IPS-NIHi7 (cell line): ENCODE data around the gene ZBED4.
"Not testable (repeated sequence)": the region's sequence is repeated elsewhere in the genome, so short reads cannot be mapped to it uniquely, and the experiment has no call there.

Experiments used
- DNase-seq: peaks from one replicate; pipeline ENCODE4 v3.0.0; 2012; ENCODE audit warnings: mixed read lengths; ENCODE audit errors: extremely low spot score

ZBED4 gene

DNA sequence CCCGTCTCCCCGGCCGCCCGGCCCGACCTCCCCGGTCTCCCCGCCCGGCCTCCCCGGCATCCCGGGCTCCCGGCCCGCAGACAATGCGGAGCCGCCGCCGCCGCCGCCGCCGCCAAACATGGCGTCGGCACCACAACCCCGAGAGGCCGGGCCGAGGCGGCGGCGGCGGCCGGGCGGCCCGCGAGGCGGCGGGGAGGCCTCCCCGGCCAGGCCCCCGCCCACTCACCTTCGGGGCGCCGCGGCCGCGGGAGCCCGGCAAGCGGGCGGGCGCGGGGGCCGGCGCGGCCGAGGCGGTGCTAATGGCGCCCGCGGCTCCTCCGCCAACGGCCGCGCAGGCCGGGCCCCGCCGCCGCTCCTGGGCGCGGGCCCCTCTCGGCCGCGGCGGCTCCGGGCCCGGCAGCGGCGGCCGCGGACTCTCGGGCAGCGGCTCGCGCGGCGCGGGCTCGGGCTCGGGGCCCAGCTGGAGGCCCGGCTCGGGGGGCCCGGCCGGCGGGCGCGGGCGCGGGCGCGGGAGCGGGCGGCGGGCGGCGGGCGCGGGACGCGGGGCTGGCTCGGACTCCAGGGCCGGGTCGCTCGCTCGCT, 26.3 kb upstream of the ZBED4 start:
- DNase-seq = no peak

DNA sequence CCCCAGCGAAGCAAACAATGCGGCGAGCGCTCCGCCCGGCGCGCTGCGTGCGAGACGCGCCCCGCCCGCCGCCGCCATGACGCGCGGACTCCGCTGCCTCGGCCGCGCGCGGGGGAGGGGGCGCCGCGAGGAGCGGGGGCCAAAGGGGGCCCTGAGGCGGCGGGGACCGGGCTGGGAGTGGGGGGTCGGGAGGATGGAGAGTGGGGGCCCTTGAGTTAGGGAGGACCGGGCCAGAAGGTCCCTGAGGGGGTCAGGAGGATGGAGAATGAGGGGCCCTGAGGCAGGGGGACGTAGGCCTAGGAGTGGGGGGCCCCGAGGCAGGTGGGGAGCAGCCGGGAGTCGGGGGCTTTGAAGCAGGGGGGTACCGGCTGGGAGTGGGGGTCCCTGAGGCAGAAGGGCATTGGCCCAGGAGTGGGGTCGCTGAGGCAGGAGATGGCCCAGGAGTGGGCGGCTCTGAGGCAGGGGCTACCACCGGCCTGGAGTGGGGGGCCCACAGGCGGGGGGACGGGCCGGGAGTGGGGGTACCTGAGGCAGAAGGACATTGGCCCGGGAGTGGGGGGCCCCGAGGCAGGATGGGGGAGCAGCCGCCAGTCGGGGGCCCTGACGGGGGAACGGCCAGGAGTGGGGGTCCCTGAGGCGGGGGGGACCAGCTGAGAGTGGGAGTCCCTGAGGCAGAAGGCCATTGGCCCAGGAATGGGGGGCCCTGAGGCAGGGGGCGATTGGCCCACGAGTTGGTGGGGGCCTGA, 25.6 kb upstream of the ZBED4 start, which contains the start of gene BRD1:
Gene BRD1, minus strand, starts transcription at position 21 of the 746 bp plus-strand sequence. CDS start 3,556 bp downstream, outside the sequence.
- peak; percentile 73 for DNase-seq

DNA sequence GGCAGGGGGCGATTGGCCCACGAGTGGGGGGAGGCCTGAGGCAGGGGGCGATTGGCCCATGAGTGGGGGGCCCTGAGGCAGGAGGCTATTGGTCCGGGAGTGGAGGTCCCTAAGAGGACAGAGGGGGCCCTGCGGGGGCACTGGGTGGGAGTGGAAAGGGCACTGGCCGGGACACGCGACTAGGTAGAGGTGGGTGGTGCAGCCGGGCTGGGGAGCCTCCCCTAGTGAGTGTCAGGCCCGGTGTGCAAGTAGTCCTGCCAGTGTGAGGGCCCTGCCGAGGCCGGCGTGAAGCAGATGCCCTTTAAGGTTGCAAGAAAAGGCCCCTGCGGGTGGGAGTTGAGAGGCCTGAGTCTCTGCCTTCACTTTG, 25.1 kb upstream of the ZBED4 start:
- DNase-seq = no peak

DNA sequence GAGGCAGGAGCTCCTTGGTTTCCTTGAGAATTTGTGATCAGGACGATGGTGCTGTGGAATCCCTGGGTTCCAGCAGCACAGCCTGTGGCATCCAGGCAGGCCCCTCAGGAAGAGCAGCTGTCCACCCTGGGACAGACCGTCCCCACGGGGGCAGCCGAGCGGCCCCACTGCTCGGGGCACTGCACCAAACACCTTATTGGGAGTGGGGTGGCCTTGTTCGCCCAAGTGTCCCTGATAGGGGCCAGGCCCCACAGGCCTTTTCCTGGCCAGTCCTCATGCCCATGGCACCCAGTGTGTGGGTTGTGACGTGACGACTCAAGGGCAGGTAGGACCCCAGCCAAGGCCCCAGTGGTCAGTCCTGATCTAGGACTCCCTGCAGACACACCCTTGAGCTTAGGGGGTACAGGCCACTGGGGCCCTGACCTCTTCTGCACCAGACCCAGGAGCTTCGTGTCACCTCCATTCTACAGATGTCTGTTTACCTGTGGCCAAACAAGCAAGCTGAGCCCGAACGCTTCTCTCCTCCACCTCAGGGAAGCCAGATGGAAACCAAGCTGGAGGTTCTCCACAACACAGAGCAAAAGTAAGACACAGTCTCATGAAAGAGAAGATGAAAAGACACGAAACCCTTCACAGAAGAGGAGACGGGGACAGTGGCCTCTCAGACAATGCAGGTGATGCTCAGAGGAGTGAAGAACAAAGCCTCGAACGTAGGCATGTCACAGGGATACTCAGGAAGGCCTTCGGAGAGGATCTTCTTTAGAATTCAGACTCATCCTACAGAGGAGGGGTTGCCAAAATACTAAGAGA, 24.4 kb upstream of the ZBED4 start:
- no peak for DNase-seq

DNA sequence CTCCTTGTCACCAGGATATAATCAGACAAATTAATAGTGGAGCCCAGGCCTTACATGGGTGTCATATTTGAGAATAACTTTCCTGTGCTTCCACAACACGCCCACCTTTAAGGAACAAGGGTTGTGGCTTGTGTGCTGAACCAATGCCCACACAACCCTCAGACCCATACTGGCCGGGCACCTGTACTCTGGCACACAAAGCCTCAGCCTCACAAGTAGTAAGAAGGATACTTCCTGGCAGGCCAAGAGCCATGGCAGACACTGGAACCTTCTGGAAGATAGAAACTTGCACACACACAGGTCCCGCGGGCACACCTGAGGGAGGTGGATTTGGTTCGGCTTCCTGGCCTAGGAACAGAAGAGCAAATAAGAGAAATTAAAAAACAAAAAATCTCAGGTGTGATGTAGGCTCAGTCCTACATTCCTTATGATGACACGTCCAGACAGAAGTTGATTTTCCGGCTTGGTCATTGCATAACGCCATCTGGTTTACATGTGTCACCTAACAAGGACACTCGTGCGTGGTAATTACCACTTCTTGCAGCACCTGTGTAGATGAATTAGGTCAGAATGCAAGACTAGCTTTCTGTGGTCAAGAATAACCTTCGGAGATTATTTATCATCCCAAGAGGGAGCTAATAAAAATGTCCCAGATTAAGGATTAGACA, 20.2 kb upstream of the ZBED4 start:
- DNase-seq = no peak

DNA sequence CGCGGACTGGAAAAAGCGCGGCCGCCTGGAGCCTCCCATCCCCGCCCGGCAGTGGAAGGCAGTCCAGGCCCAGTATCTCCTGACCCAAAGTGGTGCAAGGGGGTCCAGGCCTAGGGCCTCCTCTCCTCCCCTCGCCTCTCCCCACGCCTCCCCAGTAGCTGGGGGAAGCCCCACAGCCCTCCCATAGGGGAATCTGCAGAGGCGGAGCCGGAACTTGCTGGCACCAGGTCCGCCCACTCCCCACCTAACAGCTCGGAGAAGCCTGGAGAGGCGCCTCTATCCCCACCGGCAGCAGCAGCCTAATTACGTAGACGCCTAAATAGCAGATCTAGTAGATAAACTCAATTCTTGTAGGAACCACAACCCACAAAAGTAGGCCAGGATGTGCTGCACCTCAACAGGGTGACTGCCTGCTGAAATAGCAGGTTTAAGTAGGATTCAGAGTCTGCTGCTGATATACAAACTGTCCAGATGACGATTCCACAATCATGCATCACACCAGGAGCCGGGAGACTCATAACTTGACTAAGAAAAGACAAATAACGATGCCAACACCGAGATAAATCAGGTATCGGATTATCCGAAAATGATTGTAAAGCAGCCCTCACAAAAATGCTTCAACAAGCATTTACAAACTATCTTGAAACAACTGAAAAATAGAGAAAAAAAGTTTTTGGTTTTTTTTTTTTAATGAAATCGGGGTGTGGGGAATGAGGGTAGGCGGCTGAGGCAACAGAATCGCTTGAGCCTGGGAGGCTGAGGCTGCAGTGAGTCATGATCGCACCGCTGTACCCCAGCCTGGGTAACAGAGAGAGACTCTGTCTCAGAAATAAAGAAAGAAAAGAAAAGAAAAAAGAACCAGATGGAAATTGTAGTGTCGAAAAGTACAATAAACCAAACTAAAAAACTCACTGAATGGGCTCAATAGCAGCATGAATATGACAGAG, 14.6 kb upstream of the ZBED4 start:
- peak; percentile 58 for DNase-seq

DNA sequence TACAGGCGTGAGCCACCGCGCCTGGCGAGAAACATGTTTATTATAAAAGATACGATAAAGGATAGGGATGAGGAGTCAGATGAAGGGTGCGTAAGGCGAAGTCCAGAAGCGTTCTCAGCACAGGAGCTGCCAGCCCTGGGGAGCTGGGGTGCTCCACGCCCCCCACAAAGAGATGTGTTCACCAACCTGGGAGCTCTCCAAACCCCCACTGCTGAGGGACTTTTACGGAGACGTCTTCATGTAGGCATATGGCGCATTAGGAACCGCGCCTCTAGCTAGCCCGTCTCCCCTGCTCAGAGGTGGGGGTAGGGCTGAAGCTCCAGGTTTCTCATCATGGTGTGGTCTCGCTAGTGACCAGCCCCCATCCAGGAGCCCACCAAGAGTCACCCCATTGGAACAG, 8.4 kb upstream of the ZBED4 start:
- no peak for DNase-seq

DNA sequence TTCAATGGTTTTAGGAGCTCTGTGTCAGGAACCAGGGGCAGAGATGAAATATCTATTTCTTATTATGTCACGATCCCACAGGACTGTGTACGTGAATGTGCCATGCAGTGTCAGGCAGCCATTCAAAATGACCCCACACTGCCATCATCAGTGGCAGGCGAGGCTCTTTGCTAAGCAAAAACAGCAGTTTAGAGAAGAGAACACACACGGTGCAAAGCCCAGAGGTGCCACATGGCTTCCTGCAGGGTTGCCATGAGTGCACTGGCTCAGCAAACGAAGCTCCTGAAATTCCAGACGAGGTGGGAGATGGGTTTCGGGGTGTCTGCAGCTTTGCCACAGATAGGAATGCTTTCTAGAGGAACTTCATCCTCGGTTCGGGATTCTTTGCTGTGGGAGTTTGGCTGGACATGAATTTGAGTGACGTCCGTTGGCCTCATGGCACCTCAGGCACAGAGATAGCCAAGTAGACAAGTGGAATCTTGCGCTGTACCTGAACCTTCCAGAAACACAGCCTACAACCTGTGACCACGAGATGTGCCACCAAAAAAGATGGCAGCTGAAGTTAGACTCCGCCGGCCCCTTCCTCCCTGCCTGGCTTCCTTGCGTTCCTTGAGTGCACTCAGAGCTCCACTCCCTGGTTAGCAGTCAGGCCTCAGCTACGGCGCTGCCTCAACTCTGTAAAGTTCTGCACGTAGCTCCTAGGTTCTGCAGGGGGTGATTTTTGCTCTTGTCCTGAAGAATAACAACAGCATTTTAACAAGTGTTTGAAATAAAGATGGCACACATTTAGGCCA, 7.8 kb upstream of the ZBED4 start:
- DNase-seq = no peak

DNA sequence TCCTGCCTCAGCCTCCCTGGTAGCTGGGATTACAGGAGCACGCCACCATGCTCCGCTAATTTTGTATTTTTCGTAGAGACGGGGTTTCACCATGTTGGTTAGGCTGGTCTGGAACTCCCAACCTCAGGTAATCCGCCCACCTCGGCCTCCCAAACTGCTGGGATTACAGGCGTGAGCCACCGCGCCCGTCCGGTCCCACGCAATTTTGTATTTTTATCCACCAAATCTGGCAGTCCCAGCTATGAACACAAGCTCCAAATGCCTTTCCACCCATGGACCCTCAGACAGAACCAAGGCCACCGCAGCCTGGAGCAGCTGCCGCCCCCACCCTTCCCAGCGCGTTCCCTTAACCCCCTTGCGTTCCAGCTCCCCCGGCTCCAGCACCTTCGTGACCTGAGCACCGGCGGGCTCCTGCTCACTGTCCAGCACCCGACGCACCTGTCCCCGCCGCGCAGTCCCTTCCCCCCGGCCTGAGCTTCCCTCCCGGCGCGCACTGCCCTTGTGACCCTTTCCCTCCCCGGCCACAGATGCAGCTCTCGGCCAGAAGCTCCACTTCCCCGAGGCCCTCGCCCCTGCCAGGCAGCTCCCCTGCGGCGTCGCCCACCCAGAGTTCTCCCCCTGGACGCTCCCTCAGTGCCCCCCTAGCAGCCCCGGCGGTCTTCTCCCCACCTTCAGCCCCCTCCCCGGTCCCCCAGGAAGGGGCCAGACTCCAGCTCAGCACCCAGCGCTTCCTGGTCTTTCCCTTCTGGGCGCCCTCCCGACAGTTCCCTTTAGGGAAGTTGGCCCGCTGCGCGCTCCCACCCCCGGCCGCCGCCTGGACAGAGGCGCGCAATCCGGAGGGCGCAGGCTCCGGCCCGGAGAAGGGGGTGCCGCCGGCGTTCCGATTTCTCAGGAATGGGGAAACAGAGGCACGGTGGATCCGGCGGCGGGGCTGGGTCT, 5.6 kb upstream of the ZBED4 start:
- no peak for DNase-seq

DNA sequence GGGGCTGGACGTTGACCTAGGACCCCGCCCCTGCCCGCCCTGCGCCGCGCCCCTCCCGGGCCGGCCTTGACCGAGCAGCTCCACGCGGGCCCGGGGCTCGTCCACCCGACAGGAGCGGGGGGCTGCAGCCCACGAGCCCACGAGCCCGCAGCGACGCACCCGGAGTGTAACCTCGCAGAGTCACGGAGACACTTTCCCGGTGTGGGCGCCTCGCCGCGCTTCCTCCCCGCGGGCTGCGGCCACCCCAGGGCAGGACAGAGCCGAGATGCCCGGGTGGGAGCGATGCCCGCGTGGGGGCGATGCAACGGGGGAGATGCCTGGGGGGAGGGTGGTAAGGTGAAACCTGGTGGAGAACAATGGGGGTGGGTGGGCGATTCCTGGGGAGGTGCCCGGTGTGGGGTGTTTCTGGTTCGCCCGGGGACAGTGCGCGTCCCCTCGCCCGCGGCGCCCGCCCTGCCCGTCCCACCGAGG, 4.9 kb upstream of the ZBED4 start:
- DNase-seq = no peak

DNA sequence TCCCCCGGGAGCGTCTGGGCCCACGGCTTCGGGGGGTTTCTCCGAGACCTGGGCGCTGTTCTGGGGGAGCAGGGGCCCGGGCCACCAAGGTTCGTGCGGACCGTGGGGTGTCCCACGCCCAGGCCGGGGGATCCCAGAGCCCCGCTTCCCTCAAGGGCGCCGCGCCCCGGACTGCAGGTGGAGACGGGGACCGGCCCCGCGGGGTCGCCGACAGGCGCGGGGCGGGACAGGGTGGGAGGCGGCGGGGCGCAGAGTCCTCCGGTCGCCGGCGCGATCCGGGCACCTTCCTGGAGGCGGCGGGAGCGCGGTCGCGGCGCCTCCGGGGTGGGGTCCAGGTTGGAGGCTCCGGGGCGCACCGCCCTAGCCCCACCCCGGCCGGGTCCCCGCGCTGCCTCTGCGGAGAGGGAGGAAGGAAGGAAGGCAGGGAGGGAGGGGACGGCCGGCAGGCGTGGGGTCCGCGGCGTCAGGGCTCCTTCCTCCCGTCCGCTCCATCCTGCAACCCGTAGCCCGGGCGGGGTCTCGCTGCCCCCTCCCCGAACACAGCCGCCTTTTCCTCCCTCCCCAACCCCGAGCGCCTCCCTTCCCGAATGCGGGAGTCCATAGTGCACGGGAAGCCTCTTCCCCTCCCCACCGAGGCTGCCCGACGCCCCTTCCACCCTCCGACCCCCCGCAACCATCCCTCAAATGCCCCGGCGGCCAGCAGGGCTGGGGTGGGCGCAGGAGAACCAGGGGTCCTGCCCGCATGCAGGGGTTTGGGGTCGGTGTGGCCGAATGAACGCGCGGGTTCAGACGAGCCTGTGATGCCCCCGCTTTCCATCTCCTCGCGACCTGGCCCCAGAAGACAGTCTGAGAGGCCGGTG, 4.3 kb upstream of the ZBED4 start:
- no peak for DNase-seq

DNA sequence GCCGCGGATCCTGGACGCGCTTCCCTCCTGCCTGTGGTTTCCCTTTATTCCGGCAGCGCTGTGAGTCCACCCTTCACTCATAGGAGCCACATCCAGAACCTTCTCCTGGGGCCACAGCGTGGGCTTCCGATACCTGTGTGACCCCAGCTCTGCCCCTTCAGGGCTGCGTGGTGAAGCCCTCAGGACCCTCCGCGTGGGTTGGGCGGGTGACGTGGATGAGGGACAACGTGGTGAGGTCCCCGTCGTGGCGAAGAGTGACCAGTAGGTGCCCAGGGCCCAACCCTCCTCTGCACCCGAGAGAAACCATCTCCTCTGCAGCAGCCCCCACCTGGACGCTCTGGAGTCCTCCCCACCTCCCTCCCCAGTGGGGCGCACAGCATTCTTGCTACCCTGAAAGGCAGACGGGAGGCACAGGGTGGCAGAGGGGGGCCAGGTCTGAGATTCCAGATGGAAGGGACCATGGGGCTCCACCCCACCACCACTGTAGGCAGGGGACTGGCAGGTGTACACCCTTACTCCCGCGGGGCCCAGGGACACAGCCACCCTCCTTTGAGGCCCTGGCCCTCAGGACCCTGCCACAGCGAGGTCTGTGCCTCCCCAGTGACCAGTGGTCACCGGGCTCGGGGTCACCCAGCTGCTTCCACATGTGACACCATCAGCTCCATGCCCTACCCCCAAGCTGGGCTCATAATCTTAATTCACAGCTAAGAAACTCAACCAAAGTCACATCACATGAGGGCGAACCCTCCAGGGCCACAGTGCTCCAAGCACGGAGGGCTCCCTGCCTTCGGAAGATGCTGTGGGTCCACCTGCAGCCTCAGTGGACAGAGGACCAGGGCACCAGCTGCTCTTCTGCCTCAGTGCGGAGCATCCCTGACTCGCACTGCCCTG, 3.4 kb upstream of the ZBED4 start:
- no peak for DNase-seq

DNA sequence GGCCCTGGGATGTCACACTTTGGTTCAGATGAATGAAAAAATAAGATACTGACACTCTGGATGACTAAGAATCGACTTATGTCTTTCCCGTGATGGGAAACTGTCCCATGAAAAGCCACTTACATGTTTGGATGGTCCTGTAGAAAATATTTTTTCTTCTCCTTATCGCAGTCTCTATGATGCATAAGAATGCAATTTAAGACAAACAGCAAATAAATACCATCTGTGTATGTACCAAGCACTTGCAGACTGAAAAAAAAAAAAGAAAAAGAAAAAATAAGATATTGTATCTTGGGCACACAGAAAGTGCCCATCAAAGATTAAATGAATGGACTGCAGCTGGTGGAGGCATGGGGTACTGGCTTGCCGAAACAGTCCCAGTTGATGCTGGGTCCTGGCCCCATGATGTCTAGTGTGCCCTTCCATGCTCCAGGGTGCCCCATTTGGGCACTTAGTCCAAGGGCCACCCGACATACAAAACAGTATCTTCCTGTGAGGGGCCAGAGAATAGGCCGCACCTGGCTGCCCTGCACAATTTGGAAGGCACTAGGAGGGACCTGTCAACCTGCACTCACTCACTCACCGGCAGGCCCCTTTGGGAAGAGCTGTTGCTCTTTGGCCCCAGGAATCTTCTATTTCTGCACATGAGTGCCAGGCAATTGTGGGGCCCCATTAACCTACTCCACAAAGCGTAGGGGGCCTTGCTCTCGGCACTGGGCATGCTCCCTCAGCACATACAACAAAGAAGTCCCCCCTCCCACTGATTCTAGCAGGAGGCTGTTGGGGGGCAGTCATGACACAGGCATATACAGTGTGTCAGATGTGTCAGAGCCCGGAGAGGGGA, 2.5 kb upstream of the ZBED4 start:
- no peak for DNase-seq

DNA sequence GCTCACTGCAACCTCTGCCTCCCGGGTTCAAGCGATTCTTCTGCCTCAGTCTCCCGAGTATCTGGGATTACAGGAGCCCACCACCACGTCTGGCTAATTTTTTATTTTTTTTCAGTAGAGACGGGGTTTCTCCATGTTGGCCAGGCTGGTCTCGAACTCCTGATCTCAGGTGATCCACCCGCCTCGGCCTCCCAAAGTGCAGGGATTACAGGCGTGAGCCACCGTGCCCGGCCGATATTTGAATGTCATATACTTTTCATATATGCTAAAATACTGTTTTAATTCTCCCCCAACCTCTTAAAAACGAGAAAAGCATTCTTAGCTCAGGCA, 1.1 kb upstream of the ZBED4 start:
- not testable (repeated sequence) for DNase-seq

DNA sequence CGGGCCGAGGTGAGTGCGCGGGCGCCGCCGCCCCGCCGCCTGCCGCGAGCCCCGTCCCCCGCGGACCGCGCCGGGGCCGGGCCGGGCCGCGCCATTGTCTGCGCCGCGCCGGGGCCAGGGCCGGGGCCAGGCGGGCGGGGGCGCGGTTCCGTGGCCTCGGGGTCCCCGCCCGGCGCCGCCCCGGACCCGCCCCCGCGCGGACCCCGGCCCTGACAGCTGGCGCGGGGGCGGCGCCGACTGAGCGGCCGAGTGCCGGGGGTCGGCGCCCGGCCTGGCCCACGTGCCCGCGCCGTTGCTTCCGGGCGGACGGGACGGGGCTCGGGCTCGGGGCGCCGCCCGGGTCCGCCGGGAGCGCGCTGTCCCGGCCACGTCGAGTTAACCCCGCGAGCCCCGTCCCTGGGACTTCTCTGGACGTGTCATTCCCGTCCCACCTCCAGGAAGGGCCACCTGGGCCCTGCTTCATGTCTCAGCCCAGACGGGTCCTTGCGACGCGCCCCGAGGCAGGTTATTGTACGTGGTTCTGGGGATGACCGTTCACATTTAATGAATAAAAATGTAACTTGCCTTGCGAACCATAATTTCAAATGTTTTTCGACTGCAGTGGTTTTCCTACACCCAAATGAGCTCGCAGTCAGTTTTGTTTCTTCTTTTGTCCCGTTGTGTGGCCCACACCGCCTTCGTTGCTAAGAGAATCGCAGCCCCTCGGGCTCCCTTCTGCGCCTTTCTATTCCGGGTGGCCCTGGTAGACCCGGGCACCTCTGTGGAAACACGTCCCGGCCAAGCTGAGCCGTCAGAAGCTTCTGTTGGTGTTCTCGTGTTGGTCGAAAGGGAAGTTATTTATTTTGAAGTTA, 562 bp downstream of the ZBED4 start:
- DNase-seq = peak; percentile 58
